IPS-20b (cell line): ENCODE measurements around the gene ADH5.
"Not testable (repeated sequence)": the region's sequence is repeated elsewhere in the genome, so short reads cannot be mapped to it uniquely, and the experiment has no call there.

Source experiments
- H3K27ac ChIP-seq: one replicate; pipeline ENCODE4 v1.5.1; 2013; ENCODE audit warnings: low read length
- H3K27me3 ChIP-seq: 2 replicates; pipeline ENCODE4 v1.6.1; 2013; ENCODE audit warnings: mild to moderate bottlenecking, low read length, inconsistent platforms; ENCODE audit not compliant: insufficient read depth
- H3K36me3 ChIP-seq: 2 replicates; pipeline ENCODE4 v1.6.1; 2013; ENCODE audit warnings: low read depth, mild to moderate bottlenecking, inconsistent platforms, low read length, moderate library complexity; ENCODE audit not compliant: insufficient read depth
- H3K4me1 ChIP-seq: 2 replicates; pipeline ENCODE4 v1.6.1; 2013; ENCODE audit warnings: mild to moderate bottlenecking, control low read depth, inconsistent platforms, low read length, moderate library complexity; ENCODE audit not compliant: insufficient read depth
- H3K4me3 ChIP-seq: 2 replicates; pipeline ENCODE4 v1.5.1; 2013; ENCODE audit warnings: mild to moderate bottlenecking, low read length, inconsistent platforms
- H3K9ac ChIP-seq: 2 replicates; pipeline ENCODE4 v1.6.1; 2013; ENCODE audit warnings: low read depth, mild to moderate bottlenecking, inconsistent platforms, low read length, moderate library complexity
- H3K9me3 ChIP-seq: 2 replicates; pipeline ENCODE4 v1.6.1; 2013; ENCODE audit warnings: mild to moderate bottlenecking, low read depth, low read length, inconsistent platforms; ENCODE audit not compliant: insufficient read depth

The ADH5 gene

DNA sequence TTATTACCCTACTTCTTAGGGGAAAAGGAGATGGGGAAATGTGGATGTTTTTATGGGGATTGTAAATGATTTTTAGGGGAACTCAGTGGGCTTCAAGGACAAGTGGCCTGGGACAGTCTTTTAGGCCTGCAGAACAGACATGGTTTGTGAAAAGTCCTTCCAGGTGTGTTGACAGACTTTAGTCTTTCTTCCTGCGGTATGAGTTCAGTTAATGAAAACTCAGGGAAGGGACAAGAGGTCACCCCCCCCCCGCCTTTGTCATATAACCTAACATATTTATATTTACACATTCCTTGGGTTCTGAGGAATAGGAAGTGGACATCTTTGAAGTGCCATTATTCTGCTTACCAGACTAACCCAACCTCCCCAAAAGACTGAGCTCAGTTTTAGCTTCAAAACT is 61.3 kb downstream of the ADH5 start:
- Histone ChIP-seq H3K9ac (no peak overlapping the region), H3K36me3 (peaks cover 30% of the 10 kb centered on the region), H3K4me1 (peaks cover 31% of the 10 kb centered on the region), H3K9me3 (no peaks in the 10 kb centered on the region), H3K27me3 (no peaks in the 10 kb centered on the region), H3K4me3 (no peak overlapping the region), H3K27ac (no peak overlapping the region)

DNA sequence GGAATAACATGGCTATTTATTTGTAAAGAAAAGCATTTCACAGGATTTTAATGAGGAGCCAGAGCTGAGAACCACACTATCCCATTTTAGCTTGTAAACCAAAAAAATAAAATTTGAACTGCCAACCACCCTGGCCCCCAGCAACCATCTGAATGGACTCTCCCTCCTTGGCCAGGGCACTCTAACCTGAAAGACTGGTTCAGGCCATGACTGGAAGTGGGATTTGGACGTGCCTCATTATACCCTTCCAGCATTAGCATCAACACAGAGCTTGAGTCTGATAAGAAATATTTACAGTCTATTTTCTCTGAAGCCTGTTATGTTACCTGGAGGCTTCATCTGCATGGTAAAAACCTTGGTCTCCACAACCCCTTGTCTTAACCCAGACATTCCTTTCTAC is 63.1 kb downstream of the ADH5 start:
- Histone ChIP-seq H3K36me3 (peaks cover 27% of the 10 kb centered on the region), H3K4me3 (no peak overlapping the region)

DNA sequence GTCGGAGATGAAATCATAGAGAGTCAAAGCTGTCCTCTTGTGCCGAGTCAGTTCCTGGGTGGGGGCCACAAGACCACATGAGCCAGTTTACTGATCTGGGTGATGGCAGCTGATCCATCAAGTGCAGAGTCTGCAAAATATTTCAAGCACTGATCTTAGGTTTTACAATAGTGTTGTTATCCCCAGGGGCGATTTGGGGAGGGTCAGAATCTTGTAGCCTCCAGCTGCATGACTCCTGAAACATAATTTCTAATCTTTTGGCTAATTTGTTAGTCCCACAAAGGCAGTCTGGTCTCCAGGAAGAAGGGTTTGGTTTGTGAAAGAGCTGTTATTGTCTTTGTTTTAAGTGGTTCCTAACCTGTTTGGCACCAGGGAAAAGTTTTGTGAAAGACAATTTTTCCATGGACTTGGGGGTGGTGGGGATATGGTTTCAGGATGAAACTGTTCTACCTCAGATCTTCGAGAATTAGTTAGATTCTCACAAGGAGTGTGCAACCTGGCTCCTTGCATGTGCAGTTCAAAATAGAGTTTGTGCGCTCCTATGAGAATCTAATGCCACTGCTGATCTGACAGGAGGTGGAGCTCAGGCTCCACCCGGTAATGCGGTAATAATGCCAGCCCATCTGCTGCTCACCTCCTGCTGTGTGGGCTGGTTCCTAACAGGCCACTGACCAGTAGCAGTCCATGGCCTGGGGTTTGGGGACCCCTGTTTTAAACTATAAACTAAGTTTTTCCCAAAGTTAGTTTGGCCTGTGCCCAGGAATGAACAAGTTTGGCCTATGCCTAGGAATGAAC is 63.9 kb downstream of the ADH5 start:
- H3K4me3 ChIP-seq = no peak overlapping the region
- H3K27ac ChIP-seq = no peak overlapping the region
- H3K27me3 ChIP-seq = no peaks in the 10 kb centered on the region
- peaks cover 22% of the 10 kb centered on the region for H3K9me3 ChIP-seq
- peaks cover 27% of the 10 kb centered on the region for H3K36me3 ChIP-seq
- H3K4me1 ChIP-seq = peaks cover 29% of the 10 kb centered on the region
- no peak overlapping the region for H3K9ac ChIP-seq

More for the DNA sequence above, 63.1 kb downstream of the ADH5 start:
- H3K9ac ChIP-seq = no peak overlapping the region
- H3K4me1 ChIP-seq = peaks cover 29% of the 10 kb centered on the region
- H3K27me3 ChIP-seq = no peaks in the 10 kb centered on the region
- H3K9me3 ChIP-seq = peaks cover 13% of the 10 kb centered on the region
- no peak overlapping the region for H3K27ac ChIP-seq

DNA sequence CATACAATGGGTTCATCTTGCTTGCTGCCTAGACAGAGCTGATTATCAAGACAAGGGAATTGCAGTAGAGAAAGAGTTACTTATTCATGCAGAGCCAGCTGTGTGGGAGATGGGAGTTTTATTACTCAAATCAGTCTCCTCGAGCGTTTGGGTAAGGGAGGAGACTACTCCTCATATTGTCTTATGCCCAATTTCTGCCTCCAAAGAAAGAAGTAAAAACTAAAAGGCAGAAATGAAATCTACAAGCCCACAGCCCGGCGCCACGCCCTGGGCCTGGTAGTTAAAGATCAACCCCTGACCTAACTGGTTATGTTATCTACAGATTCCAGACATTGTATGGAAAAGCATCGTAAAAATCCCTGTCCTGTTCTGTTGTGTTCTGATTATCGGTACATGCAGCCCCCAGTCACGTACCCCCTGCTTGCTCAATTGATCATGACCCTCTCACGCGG is 64.8 kb downstream of the ADH5 start:
- H3K4me1 ChIP-seq = peaks cover 29% of the 10 kb centered on the region
- H3K9me3 ChIP-seq = peaks cover 28% of the 10 kb centered on the region
- not testable (repeated sequence) for H3K27ac ChIP-seq, H3K27me3 ChIP-seq, H3K9ac ChIP-seq, H3K4me3 ChIP-seq
- peaks cover 29% of the 10 kb centered on the region for H3K36me3 ChIP-seq

DNA sequence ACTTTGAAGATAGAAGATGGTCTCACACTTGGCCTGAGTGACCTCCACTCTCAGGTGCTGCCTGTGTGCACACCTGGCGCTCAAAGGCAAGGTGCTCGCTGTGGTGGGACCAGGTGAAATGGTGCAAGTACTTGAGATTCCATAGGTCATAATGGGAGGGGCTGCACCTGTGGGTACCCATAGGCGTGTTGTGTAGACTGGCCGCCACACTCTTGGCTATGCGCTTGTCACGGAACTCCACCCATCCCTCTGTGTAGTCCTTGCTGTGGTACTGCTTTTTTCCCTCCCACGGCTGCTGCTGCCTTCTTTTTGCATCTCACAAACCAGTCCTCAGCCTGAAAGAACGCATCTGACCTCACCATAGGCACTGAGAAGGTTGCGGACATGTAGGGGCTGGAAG is 66.0 kb downstream of the ADH5 start:
- no peaks in the 10 kb centered on the region for H3K27me3 ChIP-seq
- H3K4me1 ChIP-seq = peaks cover 29% of the 10 kb centered on the region
- H3K4me3 ChIP-seq = no peak overlapping the region
- no peak overlapping the region for H3K27ac ChIP-seq
- peaks cover 32% of the 10 kb centered on the region; the same call in 1 of the 2 replicates for H3K36me3 ChIP-seq
- peaks cover 32% of the 10 kb centered on the region for H3K9me3 ChIP-seq
- H3K9ac ChIP-seq = no peak overlapping the region

DNA sequence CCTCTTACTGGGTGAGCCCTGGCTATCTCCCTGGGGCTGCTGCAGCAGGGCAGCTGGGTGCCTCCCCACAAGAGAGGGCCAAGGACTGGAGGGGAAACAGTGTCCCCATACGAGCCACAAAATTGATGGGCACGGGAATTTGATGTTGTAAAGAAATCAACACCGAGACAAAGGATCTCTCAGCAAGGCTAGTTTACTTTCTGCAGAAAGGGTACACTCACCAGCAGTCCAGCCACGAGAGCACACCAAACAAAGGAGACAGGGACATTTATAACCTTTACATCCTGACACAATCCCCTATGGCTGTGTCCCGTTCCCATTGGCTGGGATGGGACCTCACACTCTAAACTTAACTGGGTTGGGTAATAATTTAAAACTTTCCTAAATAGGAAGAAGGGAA is 67.2 kb downstream of the ADH5 start:
- Histone ChIP-seq H3K4me3 (no peak overlapping the region), H3K4me1 (peaks cover 29% of the 10 kb centered on the region), H3K36me3 (peaks cover 32% of the 10 kb centered on the region; the same call in 1 of the 2 replicates), H3K9me3 (peaks cover 32% of the 10 kb centered on the region), H3K9ac (no peak overlapping the region), H3K27me3 (no peaks in the 10 kb centered on the region), H3K27ac (no peak overlapping the region)
